ENCODE measurements around the gene TREML1. TPM values are rescaled to one million over a fixed set of nuclear protein-coding genes. Genes with fewer than 3 reads are reported as not detected.

The TREML1 gene
- total and polyA plus RNA-seq, 2 of the 8 experiments (the other 6 are each of a cell fraction or from before 2014, with no cell fraction given) = 0.08 TPM; not detected in 1

- WGBS, 2 experiments (ENCODE audit: extremely low coverage in 1 of 2, insufficient coverage in 1 of 2, insufficient read length in 1 of 2, insufficient replicate concordance in 2 of 2, low coverage in 1 of 2, low lambda C conversion rate in 2 of 2, missing lambda C conversion rate in 1 of 2) = 80% methylated on average over 5 of the region's 5 CpGs; no CpG with 5 or more reads in 1 of the 2 experiments
- peak in 1 of 2 experiments; percentile 72 for DNase-seq (ENCODE audit: low read depth in 1 of 2, low spot score in 2 of 2)
- Histone ChIP-seq H3K23me2 (ENCODE audit: low read depth, low read length) (no peaks in the 10 kb centered on the region), H3K27me3 (replicated peaks in 1 of 4; ENCODE audit: control insufficient read depth in 3 of 4, extremely low read depth in 1 of 4, insufficient read depth in 3 of 4, low read length in 3 of 4) (no peaks in the 10 kb centered on the region), H3K14ac (ENCODE audit: insufficient read length) (no peak overlapping the region), H2BK5ac (ENCODE audit: low read depth, low read length) (no peak overlapping the region), H3K4me1 (replicated peaks in 1 of 4; ENCODE audit: control insufficient read depth in 3 of 4, insufficient read depth in 4 of 4, low read length in 3 of 4) (peaks cover 0 to 12% (median 8%) of the 10 kb centered on the region in 4 experiments; a peak in 5 of 7 replicates), H3K18ac (ENCODE audit: extremely low read depth, low read length) (no peak overlapping the region), H2AK5ac (ENCODE audit: low read depth, low read length) (no peak overlapping the region), H3K9ac (replicated peaks in 1 of 4; ENCODE audit: extremely low read depth in 1 of 4, low read depth in 3 of 4, low read length in 3 of 4) (no peak overlapping the region), H2BK15ac (ENCODE audit: low read length) (no peak overlapping the region), H2AFZ (ENCODE audit: low read length) (no peak overlapping the region), H4K20me1 (replicated peaks in 1 of 2; ENCODE audit: control insufficient read depth in 1 of 2, insufficient read depth in 2 of 2, low read length in 2 of 2) (no peaks in the 10 kb centered on the region), H3K4me2 (ENCODE audit: insufficient read depth in 1 of 2, low read depth in 2 of 2, low read length in 2 of 2) (no peak overlapping the region), H3K36me3 (ENCODE audit: control insufficient read depth in 2 of 4, insufficient read depth in 4 of 4, low read length in 3 of 4) (no peaks in the 10 kb centered on the region), H4K5ac (ENCODE audit: insufficient read length, low read depth, low read length) (no peak overlapping the region), H3K27ac (ENCODE audit: low read depth, low read length) (no peak overlapping the region), H3K79me1 (ENCODE audit: low read depth, low read length) (no peaks in the 10 kb centered on the region), H3K56ac (replicated peaks; ENCODE audit: insufficient read length, low read depth, low read length) (no peak overlapping the region), H2BK120ac (replicated peaks; ENCODE audit: low read depth, low read length) (no peak overlapping the region), H3K23ac (ENCODE audit: insufficient read length) (no peak overlapping the region), H2BK20ac (ENCODE audit: low read length) (no peak overlapping the region), H3K4me3 (ENCODE audit: extremely low read depth in 1 of 4, insufficient read depth in 2 of 4, low read depth in 3 of 4, low read length in 4 of 4) (no peak overlapping the region), H2BK12ac (ENCODE audit: low read depth, low read length) (no peak overlapping the region), H3K4ac (replicated peaks; ENCODE audit: insufficient read length, low read depth, low read length) (no peak overlapping the region), H3K79me2 (ENCODE audit: control insufficient read depth in 1 of 2, insufficient read depth in 2 of 2, low read length in 2 of 2) (no peaks in the 10 kb centered on the region), H4K8ac (ENCODE audit: extremely low read depth, insufficient read depth, low read length) (no peak overlapping the region), H4K91ac (replicated peaks; ENCODE audit: insufficient read length, low read length) (no peak overlapping the region), H3K9me3 (ENCODE audit: insufficient read depth in 2 of 2, low read depth in 1 of 2, low read length in 1 of 2) (no peaks in the 10 kb centered on the region)
- no peak for FAIRE-seq
- TF ChIP-seq BCL11A (IDR thresholded peaks at IDR 0.05; ENCODE audit: low read depth in 2 of 2, low read length in 2 of 2) (no peak), CEBPB (IDR thresholded peaks at IDR 0.05; ENCODE audit: low read depth, low read length) (no peak), USF2 (IDR thresholded peaks at IDR 0.05; ENCODE audit: low read length) (peak; percentile 38; the same call in 1 of the 2 replicates), SIRT6 (IDR thresholded peaks at IDR 0.05; ENCODE audit: low read length) (no peak), BACH1 (IDR thresholded peaks at IDR 0.05; ENCODE audit: low read length) (no peak), SIN3A (conservative IDR thresholded peaks at IDR 0.05 in 1 of 2, IDR thresholded peaks at IDR 0.05 in 1 of 2; ENCODE audit: low read depth in 1 of 2, low read length in 2 of 2) (peak; percentile 45 to 66; a peak in 1 of 4 replicates), EP300 (IDR thresholded peaks at IDR 0.05; ENCODE audit: borderline replicate concordance in 1 of 2, low read depth in 2 of 2, low read length in 2 of 2) (peak in 1 of 2 experiments; percentile 67; a peak in 1 of 3 replicates), MAX (IDR thresholded peaks at IDR 0.05) (peak; percentile 76)
- ChIA-PET POLR2A (ENCODE audit: partially characterized antibody) (interaction anchor here (1.2 kb wide), 1 partner anchor 15 kb away, joined by 3 read pairs; no protein-coding TSS in a partner anchor), CTCF (ENCODE audit: partially characterized antibody) (interaction anchor here (1.0 to 4.5 kb wide), 5 partner anchors 14 to 152 kb away, joined by 3 to 31 read pairs (median 5); no protein-coding TSS in a partner anchor)
Measured at GRCh38 chr6:41167173-41167963, 13.2 kb upstream of the TREML1 start.
